Head of caudate nucleus (tissue), 42 donors: ENCODE data around the gene CCSER1.

Experiments used
- DNase-seq, 42 donors: peaks; one replicate each; pipeline versions ENCODE4 v3.0.0 to v3.0.0-alpha.2; 2020 to 2021; ENCODE audit warnings: mixed read lengths in 7 of 42
- intact Hi-C: fragments of 100-400 bp; cut with DNase I; formaldehyde crosslinking; loops from one replicate; pipeline ENCODE4 v1.15.0; 2022

The CCSER1 gene

GRCh38 chr4:90946945-90947344 is 819.8 kb downstream of the CCSER1 start:
- intact Hi-C loops: no loop called here
- DNase-seq: no peak

- no peak for DNase-seq
- intact Hi-C loops: no loop called here
These were observed 823.2 kb downstream of the CCSER1 start for GRCh38 chr4:90950385-90950841.

GRCh38 chr4:90951037-90951436 is 823.8 kb downstream of the CCSER1 start:
- intact Hi-C loops: no loop called here

GRCh38 chr4:90958256-90958895 is 831.2 kb downstream of the CCSER1 start:
- intact Hi-C loops: no loop called here
- no peak for DNase-seq

More at GRCh38 chr4:90951037-90951436, 823.8 kb downstream of the CCSER1 start:
- no peak for DNase-seq

- intact Hi-C loops: no loop called here
- no peak for DNase-seq
These were observed 833.2 kb downstream of the CCSER1 start for GRCh38 chr4:90960433-90960832.

GRCh38 chr4:90960840-90961239 is 833.6 kb downstream of the CCSER1 start:
- intact Hi-C loops: no loop called here
- no peak for DNase-seq

- intact Hi-C loops: no loop called here
- DNase-seq: no peak
These were observed 842.8 kb downstream of the CCSER1 start for GRCh38 chr4:90970021-90970420.

- intact Hi-C loops: no loop called here
- DNase-seq: no peak
These were observed 850.5 kb downstream of the CCSER1 start for GRCh38 chr4:90977726-90978125.

- intact Hi-C loops: no loop called here
- no peak for DNase-seq
These were observed 852.4 kb downstream of the CCSER1 start for GRCh38 chr4:90979556-90979955.

GRCh38 chr4:90982813-90983212 is 855.6 kb downstream of the CCSER1 start:
- DNase-seq: no peak
- intact Hi-C loops: no loop called here

- intact Hi-C loops: no loop called here
- DNase-seq: no peak
These were observed 863.1 kb downstream of the CCSER1 start for GRCh38 chr4:90990284-90990683.

- DNase-seq: no peak
These were observed 865.0 kb downstream of the CCSER1 start for GRCh38 chr4:90992213-90992612.

GRCh38 chr4:90994851-90995574 is 867.8 kb downstream of the CCSER1 start:
- DNase-seq: no peak
- intact Hi-C loops: no loop called here

More at GRCh38 chr4:90992213-90992612, 865.0 kb downstream of the CCSER1 start:
- intact Hi-C loops: no loop called here

- no peak for DNase-seq
These were observed 868.8 kb downstream of the CCSER1 start for GRCh38 chr4:90995996-90996395.

GRCh38 chr4:90996813-90997212 is 869.6 kb downstream of the CCSER1 start:
- DNase-seq: no peak
- intact Hi-C loops: no loop called here

More at GRCh38 chr4:90995996-90996395, 868.8 kb downstream of the CCSER1 start:
- intact Hi-C loops: no loop called here

- intact Hi-C loops: no loop called here
- no peak for DNase-seq
These were observed 888.7 kb downstream of the CCSER1 start for GRCh38 chr4:91015861-91016260.

GRCh38 chr4:91019513-91019912 is 892.3 kb downstream of the CCSER1 start:
- no peak for DNase-seq
- intact Hi-C loops: no loop called here

- DNase-seq: no peak
- intact Hi-C loops: no loop called here
These were observed 898.3 kb downstream of the CCSER1 start for GRCh38 chr4:91025241-91026148.

- intact Hi-C loops: no loop called here
- DNase-seq: no peak
These were observed 901.0 kb downstream of the CCSER1 start for GRCh38 chr4:91028228-91028627.

- intact Hi-C loops: no loop called here
- DNase-seq: no peak
These were observed 904.6 kb downstream of the CCSER1 start for GRCh38 chr4:91031761-91032160.
